GM18505 (cell line): ENCODE results near the gene OR4F15.

Experiments
- ATAC-seq: cut with Tn5 transposase; IDR thresholded peaks from one replicate; pipeline ENCODE4 v1.9.1; 2021; ENCODE audit not compliant: unreplicated experiment
- POLR2A ChIP-seq: IDR thresholded peaks from 4 replicates; pipeline ENCODE4 v1.6.1; 2011; ENCODE audit warnings: borderline replicate concordance; ENCODE audit not compliant: insufficient read depth, insufficient read length; ENCODE audit errors: extremely low read depth

OR4F15 gene

DNA sequence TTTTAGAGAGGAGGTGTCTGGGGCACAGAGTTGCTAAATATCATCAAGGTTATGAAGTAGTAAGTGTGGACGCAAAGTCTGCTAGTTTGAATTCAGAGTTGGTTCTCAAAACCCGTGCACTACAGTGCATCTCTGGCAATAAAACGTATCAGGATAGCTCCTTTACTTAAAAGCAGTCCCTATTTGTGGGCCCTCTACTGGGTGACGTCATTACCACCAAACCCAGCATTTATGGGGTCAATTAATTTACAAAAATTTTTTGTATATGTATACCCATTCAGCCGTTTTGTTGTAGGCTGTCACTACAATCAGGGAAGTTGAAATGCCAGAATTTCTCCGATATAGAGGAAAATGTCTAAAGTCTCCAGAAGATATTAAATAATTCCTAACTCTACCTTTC lies 8.8 kb downstream of the OR4F15 start:
- ATAC-seq, result no peak
- TF ChIP-seq POLR2A, result no peak

GRCh38 chr15:101827257-101827656 lies 15.3 kb downstream of the OR4F15 start:
- no peak for ATAC-seq
- TF ChIP-seq POLR2A, result no peak

DNA sequence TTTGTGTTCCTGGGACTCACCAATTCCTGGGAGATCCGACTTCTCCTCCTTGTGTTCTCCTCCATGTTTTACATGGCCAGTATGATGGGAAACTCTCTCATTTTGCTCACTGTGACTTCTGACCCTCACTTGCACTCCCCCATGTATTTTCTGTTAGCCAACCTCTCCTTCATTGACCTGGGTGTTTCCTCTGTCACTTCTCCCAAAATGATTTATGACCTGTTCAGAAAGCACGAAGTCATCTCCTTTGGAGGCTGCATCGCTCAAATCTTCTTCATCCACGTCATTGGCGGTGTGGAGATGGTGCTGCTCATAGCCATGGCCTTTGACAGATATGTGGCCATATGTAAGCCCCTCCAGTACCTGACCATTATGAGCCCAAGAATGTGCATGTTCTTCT lies 16.8 kb downstream of the OR4F15 start:
- ATAC-seq, result no peak
- no peak for TF ChIP-seq POLR2A

- TF ChIP-seq POLR2A, result no peak
- no peak for ATAC-seq
Observed at GRCh38 chr15:101841656-101842055, 29.7 kb downstream of the OR4F15 start.

GRCh38 chr15:101844916-101845315 lies 32.9 kb downstream of the OR4F15 start:
- no peak for TF ChIP-seq POLR2A
- no peak for ATAC-seq

GRCh38 chr15:101852356-101852755 lies 40.4 kb downstream of the OR4F15 start:
- no peak for ATAC-seq
- TF ChIP-seq POLR2A, result no peak
